HG02938 (cell line): Measurements from ENCODE around the gene HPCAL1.

Source experiments
- ATAC-seq: cut with Tn5 transposase; IDR thresholded peaks from one replicate; pipeline ENCODE4 v1.9.1; 2021; ENCODE audit warnings: mild to moderate bottlenecking, moderate library complexity; ENCODE audit not compliant: unreplicated experiment

Gene HPCAL1

GRCh38 chr2:10269291-10269690, 33.4 kb upstream of the HPCAL1 start:
- no peak for ATAC-seq

- ATAC-seq, result no peak
Measured at GRCh38 chr2:10269711-10270610, 32.7 kb upstream of the HPCAL1 start.

DNA sequence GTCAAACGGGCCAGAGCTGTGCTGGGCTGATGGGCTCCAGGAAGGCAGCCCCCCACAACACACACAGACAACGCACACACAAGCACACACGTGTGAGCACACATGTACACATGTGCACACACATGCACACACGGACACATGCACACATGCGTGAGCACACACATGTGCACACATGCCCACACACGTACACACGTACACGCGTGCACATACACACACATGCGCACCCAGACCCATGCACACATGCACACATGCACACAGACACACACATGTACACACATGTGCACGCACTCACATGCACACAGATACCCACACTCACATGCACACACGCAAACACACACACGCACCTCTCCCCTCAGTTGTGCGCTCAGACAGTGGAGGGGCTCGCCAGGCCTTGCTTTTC, 31.2 kb upstream of the HPCAL1 start:
- no peak for ATAC-seq

DNA sequence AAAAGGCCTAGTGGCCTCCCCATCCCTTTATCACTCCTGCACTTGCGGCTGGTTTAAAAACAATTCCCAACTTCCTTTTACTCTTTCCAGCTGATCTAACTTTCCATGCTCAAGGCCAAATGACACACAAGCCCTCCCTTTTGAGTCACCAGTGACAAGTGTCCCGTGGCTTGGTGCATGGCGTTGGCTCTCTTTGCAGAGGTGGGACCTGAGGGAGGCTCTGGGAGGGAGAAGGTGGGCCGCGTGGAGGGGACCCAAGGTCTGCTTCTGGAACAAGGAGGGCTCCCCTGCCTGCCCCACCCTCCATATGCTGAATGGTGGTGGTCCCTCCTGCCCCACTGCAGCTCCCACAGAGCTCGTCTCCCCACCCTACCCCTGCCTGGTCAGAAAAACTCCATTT, 30.8 kb upstream of the HPCAL1 start:
- ATAC-seq, result no peak

DNA sequence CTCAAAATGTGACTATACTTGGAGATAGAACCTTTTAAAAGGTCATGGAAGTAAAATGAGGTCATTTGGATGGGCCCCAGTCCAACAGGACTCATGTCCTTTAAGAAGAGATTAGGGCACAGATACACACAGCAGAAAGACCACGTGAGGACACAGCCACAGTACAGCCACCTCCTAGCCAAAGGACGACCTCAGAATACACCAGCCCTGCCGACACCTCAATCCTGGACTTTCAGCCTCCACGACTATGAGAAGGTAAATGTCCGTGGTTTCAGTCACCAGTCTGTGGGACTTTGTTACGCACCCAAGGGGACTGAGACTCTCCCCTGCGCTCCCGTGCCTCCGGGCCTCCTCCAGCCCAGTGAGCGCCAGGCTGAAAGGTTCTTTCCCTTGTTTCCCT, 30.2 kb upstream of the HPCAL1 start:
- ATAC-seq, result no peak

GRCh38 chr2:10273215-10274175, 29.2 kb upstream of the HPCAL1 start:
- no peak for ATAC-seq

DNA sequence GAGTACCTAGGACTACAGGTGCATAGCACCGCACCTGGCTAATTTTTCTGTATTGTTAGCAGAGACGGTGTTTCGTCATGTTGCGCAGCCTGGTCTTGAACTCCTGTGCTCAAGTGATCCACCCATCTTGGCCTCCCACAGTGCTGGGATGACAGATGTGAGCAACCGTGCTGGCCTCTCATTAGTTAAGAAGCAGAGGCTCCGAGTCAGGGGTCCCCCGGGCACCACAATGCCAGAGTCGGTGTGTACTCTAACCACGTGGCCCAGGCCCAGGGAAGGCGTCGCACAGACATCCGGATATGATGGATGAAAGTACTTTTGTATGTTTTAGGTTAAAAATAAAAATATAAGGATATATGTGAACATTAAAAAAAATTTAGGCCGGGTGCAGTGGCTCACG, 28.3 kb upstream of the HPCAL1 start:
- ATAC-seq, result no peak

- ATAC-seq, result no peak
Measured at GRCh38 chr2:10274983-10275802, 27.5 kb upstream of the HPCAL1 start.

DNA sequence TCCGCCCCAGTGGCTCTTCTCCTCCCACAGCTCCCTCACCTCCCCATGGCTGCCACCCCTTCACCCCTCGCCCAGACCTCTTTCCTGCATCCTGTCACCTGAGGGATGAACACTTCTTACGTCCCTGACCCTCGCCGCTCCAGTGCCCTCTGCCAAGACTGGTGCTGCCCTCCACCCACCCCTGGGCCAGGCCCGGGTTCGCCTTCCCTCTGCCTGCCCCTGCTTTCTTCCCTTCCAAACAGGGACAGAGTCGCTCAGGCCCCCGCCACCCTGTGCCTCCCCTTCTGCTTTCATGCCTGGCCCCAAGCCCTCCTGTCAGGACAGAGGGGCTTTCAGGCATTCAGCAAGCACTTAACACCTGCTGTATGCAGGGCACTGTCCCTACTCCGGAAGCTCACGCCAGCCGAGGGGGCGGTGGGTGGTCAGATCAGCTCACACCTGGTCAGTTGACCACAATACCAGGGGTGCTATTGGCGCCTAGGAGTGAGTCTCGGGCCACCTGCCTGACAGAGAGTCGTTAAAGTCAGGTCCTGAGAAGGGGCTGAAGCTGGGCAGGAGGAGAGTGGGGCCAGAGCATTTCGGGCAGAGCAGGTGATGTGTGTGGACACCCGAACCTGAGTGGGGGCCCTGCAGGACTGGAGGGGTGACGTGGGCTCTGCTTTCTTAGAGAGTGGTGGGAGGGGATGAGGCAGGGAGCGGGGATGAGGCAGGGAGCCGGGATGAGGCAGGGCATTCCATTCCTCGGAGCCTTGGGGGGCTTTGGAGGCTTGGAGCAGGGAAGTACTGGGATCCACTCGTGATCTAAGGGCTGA, 26.0 kb upstream of the HPCAL1 start:
- no peak for ATAC-seq

DNA sequence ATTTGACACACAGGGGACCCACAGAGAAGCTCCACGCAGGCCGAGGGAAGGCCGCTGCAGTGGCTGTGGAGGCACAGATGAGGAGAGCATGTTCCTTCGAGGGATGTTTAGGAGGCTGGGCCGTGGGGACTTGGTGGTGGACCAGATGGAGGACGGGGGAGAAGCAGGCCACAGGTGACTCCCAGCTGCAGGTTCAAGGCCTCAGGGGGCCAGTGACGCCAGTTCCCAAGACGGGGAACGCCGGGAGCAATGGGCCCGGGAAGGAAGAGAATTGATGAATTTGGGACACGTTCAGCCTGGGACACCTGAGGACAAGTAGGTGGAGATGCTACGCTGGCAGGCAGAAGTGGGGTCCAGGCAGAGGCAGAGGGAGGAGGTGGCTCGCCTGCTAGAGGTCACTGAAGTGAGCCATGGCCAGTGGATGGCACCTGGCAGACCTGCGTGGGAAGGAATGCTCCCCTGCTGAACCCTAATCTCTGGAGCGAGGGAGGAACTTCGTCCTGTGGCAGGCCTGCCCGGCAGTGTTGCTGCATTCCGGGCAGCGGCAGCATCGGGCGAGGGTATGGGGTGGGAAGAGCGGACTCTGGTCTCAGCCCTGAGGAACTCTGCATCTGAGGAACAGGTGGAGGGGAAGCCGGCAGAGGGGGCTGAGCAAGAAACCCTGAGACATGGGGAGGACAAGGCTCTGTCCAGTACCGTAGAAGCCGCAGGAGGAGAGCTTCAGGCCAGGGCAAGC, 25.2 kb upstream of the HPCAL1 start:
- ATAC-seq, result no peak

GRCh38 chr2:10278029-10278762, 24.5 kb upstream of the HPCAL1 start:
- ATAC-seq, result no peak

- no peak for ATAC-seq
Measured at GRCh38 chr2:10278763-10279471, 23.8 kb upstream of the HPCAL1 start.

GRCh38 chr2:10279472-10279870, 23.2 kb upstream of the HPCAL1 start:
- no peak for ATAC-seq

DNA sequence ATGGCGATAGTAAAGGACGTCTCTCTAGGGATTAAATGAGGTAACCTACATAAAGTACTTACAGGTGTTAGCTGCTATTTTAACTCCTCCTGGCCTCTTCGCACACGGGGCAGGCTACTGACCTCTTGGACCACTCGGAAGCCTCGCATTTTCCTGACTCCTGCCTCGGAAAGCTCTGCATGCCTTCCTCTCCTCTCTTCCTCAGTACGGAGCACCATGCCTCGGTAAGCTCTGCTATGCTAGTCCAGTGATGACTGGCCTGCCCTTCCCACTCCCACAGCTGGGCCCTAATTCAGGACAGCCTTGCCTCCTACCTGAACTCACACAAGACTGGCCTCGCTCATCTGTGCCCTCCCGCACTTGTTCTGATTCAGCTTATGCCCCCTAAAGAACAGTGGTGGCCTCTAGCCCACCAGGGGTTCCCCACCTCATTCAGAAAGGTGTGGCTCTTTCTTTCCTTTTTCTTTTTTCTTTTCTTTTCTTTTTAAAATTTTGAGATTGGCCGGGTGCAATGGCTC, 22.7 kb upstream of the HPCAL1 start:
- ATAC-seq, result no peak

- no peak for ATAC-seq
Measured at GRCh38 chr2:10281891-10282290, 20.8 kb upstream of the HPCAL1 start.

- no peak for ATAC-seq
Measured at GRCh38 chr2:10282611-10283105, 20.0 kb upstream of the HPCAL1 start.
